GM23338 (cell line): ENCODE results near the gene BEGAIN. TPM values are rescaled to one million over a fixed set of nuclear protein-coding genes. Genes with fewer than 3 reads are reported as not detected.

ENCODE experiments used
- ATAC-seq: fragments of 200-7000 bp; cut with Tn5 transposase; 3 replicates; pipeline ENCODE4 v1.9.1; 2020
- DNase-seq: peaks from one replicate; pipeline ENCODE4 v3.0.0-alpha.2; 2015; ENCODE audit warnings: low spot score
- H2AFZ ChIP-seq: fragments of 200-600 bp; sonication (generic); 2 replicates; pipeline ENCODE4 v1.8.0; 2016; ENCODE audit warnings: antibody characterized with exemption, mild to moderate bottlenecking, moderate library complexity
- H3F3A ChIP-seq: fragments of 200-600 bp; sonication (generic); replicated peaks from 2 replicates; pipeline ENCODE4 v1.8.0; 2017; ENCODE audit warnings: antibody characterized with exemption, mixed run types, low read depth
- H3K27ac ChIP-seq: fragments of 200-600 bp; sonication (generic); 2 replicates; pipeline ENCODE4 v1.6.1; 2016; ENCODE audit warnings: low read depth
- H3K27me3 ChIP-seq: fragments of 200-600 bp; sonication (generic); 2 replicates; pipeline ENCODE4 v1.8.0; 2016; ENCODE audit warnings: mild to moderate bottlenecking, mixed run types, moderate library complexity; ENCODE audit not compliant: insufficient read depth
- H3K36me3 ChIP-seq: fragments of 200-600 bp; sonication (generic); 2 replicates; pipeline ENCODE4 v1.8.0; 2016; ENCODE audit warnings: mild to moderate bottlenecking; ENCODE audit not compliant: insufficient read depth
- H3K4me1 ChIP-seq: fragments of 200-600 bp; sonication (generic); 2 replicates; pipeline ENCODE4 v1.8.0; 2016; ENCODE audit warnings: mild to moderate bottlenecking, moderate library complexity; ENCODE audit not compliant: insufficient read depth
- H3K4me2 ChIP-seq: fragments of 200-600 bp; sonication (generic); 2 replicates; pipeline ENCODE4 v1.7.1; 2017; ENCODE audit warnings: mixed run types
- H3K4me3 ChIP-seq: fragments of 200-600 bp; sonication (generic); 2 replicates; pipeline ENCODE4 v1.6.1; 2016; ENCODE audit warnings: mixed run types
- H3K79me2 ChIP-seq: fragments of 200-600 bp; sonication (generic); replicated peaks from 2 replicates; pipeline ENCODE4 v1.8.0; 2017; ENCODE audit warnings: mild to moderate bottlenecking; ENCODE audit not compliant: insufficient read depth
- H3K9me2 ChIP-seq: fragments of 200-600 bp; sonication (generic); 2 replicates; pipeline ENCODE4 v1.8.0; 2017; ENCODE audit not compliant: insufficient read depth
- H4K20me1 ChIP-seq: fragments of 200-600 bp; sonication (generic); replicated peaks from 2 replicates; pipeline ENCODE4 v1.8.0; 2017; ENCODE audit warnings: mild to moderate bottlenecking; ENCODE audit not compliant: insufficient read depth
- H3K27ac Mint-ChIP-seq: 2 replicates; pipeline ENCODE4 v1.8.0; 2020; ENCODE audit warnings: inconsistent platforms, mild to moderate bottlenecking, moderate library complexity, mixed read lengths
- H3K27me3 Mint-ChIP-seq: 3 replicates; pipeline ENCODE4 v1.8.0; 2022; ENCODE audit warnings: low read depth, mild to moderate bottlenecking, moderate library complexity, mixed read lengths, inconsistent platforms; ENCODE audit not compliant: insufficient read depth, poor library complexity
- H3K36me3 Mint-ChIP-seq: 3 replicates; pipeline ENCODE4 v1.8.0; 2021; ENCODE audit warnings: low read depth, mild to moderate bottlenecking, inconsistent platforms, moderate library complexity, mixed read lengths
- H3K4me1 Mint-ChIP-seq: 3 replicates; pipeline ENCODE4 v1.8.0; 2020; ENCODE audit warnings: mild to moderate bottlenecking, inconsistent platforms, mixed read lengths
- H3K4me3 Mint-ChIP-seq: 3 replicates; pipeline ENCODE4 v1.8.0; 2021; ENCODE audit warnings: moderate library complexity, mild to moderate bottlenecking, inconsistent platforms, mixed read lengths
- H3K9me3 Mint-ChIP-seq: 3 replicates; pipeline ENCODE4 v1.8.0; 2020; ENCODE audit warnings: moderate library complexity, mild to moderate bottlenecking, inconsistent platforms, mixed read lengths
- CREB1 ChIP-seq: fragments of 250-450 bp; sonication (Bioruptor Pico); IDR thresholded peaks from 2 replicates; pipeline ENCODE4 v1.5.0; 2020; ENCODE audit warnings: low read depth, mild to moderate bottlenecking, moderate library complexity
- EZH2 ChIP-seq: fragments of 200-600 bp; sonication (generic); IDR thresholded peaks from one replicate; pipeline ENCODE4 v1.8.0; 2017; ENCODE audit warnings: antibody characterized with exemption, mild to moderate bottlenecking, low read depth; ENCODE audit not compliant: unreplicated experiment
- EZH2phosphoT487 ChIP-seq: fragments of 200-600 bp; sonication (generic); IDR thresholded peaks from one replicate; pipeline ENCODE4 v1.8.1; 2018; ENCODE audit warnings: antibody characterized with exemption; ENCODE audit not compliant: unreplicated experiment
- JUNB ChIP-seq: IDR thresholded peaks from one replicate; pipeline ENCODE4 v1.6.1; 2016; ENCODE audit warnings: antibody characterized with exemption; ENCODE audit not compliant: unreplicated experiment
- POLR2AphosphoS5 ChIP-seq: IDR thresholded peaks from 2 replicates; pipeline ENCODE4 v1.6.1; 2016; ENCODE audit warnings: antibody characterized with exemption, low read depth
- STAT1 ChIP-seq: IDR thresholded peaks from one replicate; pipeline ENCODE4 v1.6.1; 2016; ENCODE audit warnings: antibody characterized with exemption; ENCODE audit not compliant: unreplicated experiment
- ZNF114 ChIP-seq: fragments of 250-450 bp; sonication (Bioruptor Pico); IDR thresholded peaks from 2 replicates; pipeline ENCODE4 v1.5.0; 2020; ENCODE audit warnings: mild to moderate bottlenecking, moderate library complexity
- ZNF331 ChIP-seq: fragments of 250-450 bp; sonication (Bioruptor Pico); IDR thresholded peaks from 2 replicates; pipeline ENCODE4 v1.5.0; 2020; ENCODE audit warnings: low read depth, mild to moderate bottlenecking, moderate library complexity
- polyA plus RNA-seq: library from polyadenylated mRNA; unstranded; fragments of >200 nt; fragmentation: Nextera tagmentation; extraction: Ambion mirVana; gene quantifications from 2 replicates; pipeline ENCODE4 v1.2.1, GENCODE V29; 2016
- total RNA-seq: library from RNA; depleted of rRNA; stranded (reverse); fragments of >200 nt; shearing (Covaris generic); gene quantifications from 2 replicates; pipeline ENCODE4 v1.2.3, GENCODE V29; 2014
- TF ChIP-seq, protein P1 (sequence below), 2 experiments: fragments of 200-600 bp in 1 of 2; sonication (generic) in 1 of 2; conservative IDR thresholded peaks; 2 replicates each; pipeline versions ENCODE4 v1.5.1 to v1.6.1; 2016 to 2017; ENCODE audit warnings: antibody characterized with exemption in 2 of 2, low read depth in 2 of 2, mild to moderate bottlenecking in 2 of 2, moderate library complexity in 1 of 2
- TF ChIP-seq, protein P2 (sequence below): IDR thresholded peaks from 2 replicates; pipeline ENCODE4 v1.6.1; 2016; ENCODE audit warnings: antibody characterized with exemption

BEGAIN gene
- total and polyA plus RNA-seq, 2 experiments from 2014 or later = 0.60 to 2.4 TPM

DNA sequence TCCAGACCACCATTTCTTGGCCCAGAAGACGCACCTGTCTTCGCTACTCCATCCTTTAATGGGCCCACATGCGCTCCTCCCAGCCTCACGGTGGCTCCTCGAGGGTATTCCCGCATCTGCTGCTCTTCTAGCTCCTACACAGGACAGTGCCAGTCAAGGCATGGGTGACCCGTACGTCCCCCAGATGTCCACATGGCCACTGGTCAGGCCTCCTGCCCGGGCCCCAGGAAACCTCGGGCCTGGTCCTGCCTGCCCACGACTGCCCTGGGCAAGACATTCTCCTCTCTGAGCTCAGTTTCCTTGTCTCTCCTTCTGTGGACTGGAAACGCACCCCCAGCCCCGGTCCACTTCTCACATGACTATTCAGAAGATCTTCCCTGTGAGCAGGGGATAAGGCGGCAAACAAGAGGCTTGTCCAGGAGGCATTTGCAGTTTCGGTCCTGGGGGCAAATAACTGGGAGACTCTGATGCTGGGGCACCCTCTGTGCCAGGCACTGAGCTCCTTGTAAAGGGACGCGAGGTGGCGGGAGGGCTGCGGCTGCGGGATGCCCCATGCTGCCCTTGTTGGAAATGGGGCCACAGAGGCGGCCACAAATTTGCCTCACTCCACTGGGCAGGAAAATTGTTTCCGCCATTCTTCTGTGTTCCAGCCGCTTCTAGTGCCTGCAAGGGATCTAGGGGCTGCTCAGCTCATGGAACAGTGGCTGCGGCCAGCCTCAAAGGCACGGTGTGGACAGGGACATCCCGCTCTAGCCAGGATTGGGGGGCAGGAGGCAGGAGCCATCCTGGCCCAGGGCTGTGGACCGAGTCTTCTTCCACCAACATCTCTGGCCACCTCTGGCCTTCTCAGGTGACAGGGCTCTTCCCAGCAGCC, 6.8 kb upstream of the BEGAIN start:
- Histone ChIP-seq H2AFZ (no peak overlapping the region), H3K36me3 (no peaks in the 10 kb centered on the region), H4K20me1 (no peaks in the 10 kb centered on the region), H3F3A (no peaks in the 10 kb centered on the region), H3K9me2 (no peaks in the 10 kb centered on the region), H3K79me2 (no peaks in the 10 kb centered on the region), H3K27ac (no peak overlapping the region), H3K4me1 (no peaks in the 10 kb centered on the region), H3K27me3 (no peaks in the 10 kb centered on the region), H3K4me2 (no peak overlapping the region), H3K4me3 (no peak overlapping the region)
- Mint-ChIP-seq H3K27me3 (peaks cover 4% of the 10 kb centered on the region), H3K27ac (no peak overlapping the region), H3K9me3 (no peaks in the 10 kb centered on the region), H3K36me3 (no peaks in the 10 kb centered on the region), H3K4me3 (no peak overlapping the region), H3K4me1 (peaks cover 5% of the 10 kb centered on the region; the same call in 1 of the 3 replicates)
- no peak for TF ChIP-seq ZNF331 (CRISPR knock-in tag)
- TF ChIP-seq, protein P1, sequence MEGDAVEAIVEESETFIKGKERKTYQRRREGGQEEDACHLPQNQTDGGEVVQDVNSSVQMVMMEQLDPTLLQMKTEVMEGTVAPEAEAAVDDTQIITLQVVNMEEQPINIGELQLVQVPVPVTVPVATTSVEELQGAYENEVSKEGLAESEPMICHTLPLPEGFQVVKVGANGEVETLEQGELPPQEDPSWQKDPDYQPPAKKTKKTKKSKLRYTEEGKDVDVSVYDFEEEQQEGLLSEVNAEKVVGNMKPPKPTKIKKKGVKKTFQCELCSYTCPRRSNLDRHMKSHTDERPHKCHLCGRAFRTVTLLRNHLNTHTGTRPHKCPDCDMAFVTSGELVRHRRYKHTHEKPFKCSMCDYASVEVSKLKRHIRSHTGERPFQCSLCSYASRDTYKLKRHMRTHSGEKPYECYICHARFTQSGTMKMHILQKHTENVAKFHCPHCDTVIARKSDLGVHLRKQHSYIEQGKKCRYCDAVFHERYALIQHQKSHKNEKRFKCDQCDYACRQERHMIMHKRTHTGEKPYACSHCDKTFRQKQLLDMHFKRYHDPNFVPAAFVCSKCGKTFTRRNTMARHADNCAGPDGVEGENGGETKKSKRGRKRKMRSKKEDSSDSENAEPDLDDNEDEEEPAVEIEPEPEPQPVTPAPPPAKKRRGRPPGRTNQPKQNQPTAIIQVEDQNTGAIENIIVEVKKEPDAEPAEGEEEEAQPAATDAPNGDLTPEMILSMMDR (conservative IDR thresholded peaks at IDR 0.05; ENCODE audit: low read depth in 2 of 2) = no peak
- TF ChIP-seq POLR2AphosphoS5 = no peak
- no peak for TF ChIP-seq EZH2
- no peak for TF ChIP-seq JUNB
- no peak for TF ChIP-seq CREB1 (CRISPR knock-in tag)
- no peak for DNase-seq
- no peak for ATAC-seq

DNA sequence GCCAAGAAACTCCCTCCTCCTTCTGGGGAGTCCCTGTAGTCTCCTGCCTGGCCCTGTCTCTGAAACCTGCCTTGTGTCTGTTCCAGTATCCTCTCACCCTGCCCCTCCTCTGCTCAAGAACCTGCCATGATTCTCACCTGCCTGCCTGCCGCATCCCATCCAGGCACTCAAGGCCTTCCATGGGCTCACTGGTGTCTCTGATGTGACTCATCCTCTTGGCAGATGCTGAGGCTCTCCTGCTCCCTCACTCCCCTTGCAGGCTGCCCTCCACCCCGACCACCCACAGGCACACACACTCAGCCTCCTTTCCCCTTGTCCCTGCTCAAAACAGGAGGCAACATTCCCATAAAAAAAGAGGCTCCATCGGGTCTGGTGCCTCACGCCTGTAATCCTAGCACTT, 5.8 kb upstream of the BEGAIN start:
- no peaks in the 10 kb centered on the region for H3K79me2 ChIP-seq
- ATAC-seq (no peak), DNase-seq (no peak)
- Mint-ChIP-seq H3K4me1 (peaks cover 9% of the 10 kb centered on the region), H3K27me3 (peaks cover 10% of the 10 kb centered on the region), H3K9me3 (no peaks in the 10 kb centered on the region), H3K27ac (no peak overlapping the region), H3K36me3 (no peaks in the 10 kb centered on the region), H3K4me3 (no peak overlapping the region)
- H3F3A ChIP-seq = no peaks in the 10 kb centered on the region
- H2AFZ ChIP-seq = no peak overlapping the region
- H3K9me2 ChIP-seq = no peaks in the 10 kb centered on the region
- no peak overlapping the region for H3K4me2 ChIP-seq
- peaks cover 10% of the 10 kb centered on the region for H3K27me3 ChIP-seq
- no peaks in the 10 kb centered on the region for H3K36me3 ChIP-seq
- no peak overlapping the region for H3K27ac ChIP-seq
- no peaks in the 10 kb centered on the region for H4K20me1 ChIP-seq
- no peaks in the 10 kb centered on the region; the same call in 1 of the 2 replicates for H3K4me1 ChIP-seq
- no peak overlapping the region for H3K4me3 ChIP-seq
- TF ChIP-seq POLR2AphosphoS5 (no peak), STAT1 (no peak), ZNF331 (CRISPR knock-in tag) (no peak), ZNF114 (CRISPR knock-in tag) (no peak), EZH2phosphoT487 (no peak)
- TF ChIP-seq, protein P1 (conservative IDR thresholded peaks at IDR 0.05; ENCODE audit: low read depth in 2 of 2) = no peak
- TF ChIP-seq, protein P2, sequence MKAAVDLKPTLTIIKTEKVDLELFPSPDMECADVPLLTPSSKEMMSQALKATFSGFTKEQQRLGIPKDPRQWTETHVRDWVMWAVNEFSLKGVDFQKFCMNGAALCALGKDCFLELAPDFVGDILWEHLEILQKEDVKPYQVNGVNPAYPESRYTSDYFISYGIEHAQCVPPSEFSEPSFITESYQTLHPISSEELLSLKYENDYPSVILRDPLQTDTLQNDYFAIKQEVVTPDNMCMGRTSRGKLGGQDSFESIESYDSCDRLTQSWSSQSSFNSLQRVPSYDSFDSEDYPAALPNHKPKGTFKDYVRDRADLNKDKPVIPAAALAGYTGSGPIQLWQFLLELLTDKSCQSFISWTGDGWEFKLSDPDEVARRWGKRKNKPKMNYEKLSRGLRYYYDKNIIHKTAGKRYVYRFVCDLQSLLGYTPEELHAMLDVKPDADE = no peak
